Tibial artery (tissue), 4 donors: ENCODE data around the gene LCE6A.

Source experiments
- DNase-seq, 2 donors: peaks; one replicate each; pipeline ENCODE4 v3.0.0-alpha.2; 2019
- H3K27ac ChIP-seq, 2 donors: fragments of 200-600 bp; sonication (generic) in 1 of 2; 1 replicate in 1 of 2; 2 replicates in 1 of 2; pipeline ENCODE4 v1.5.1; 2018 to 2019; ENCODE audit warnings: mild to moderate bottlenecking in 1 of 2
- H3K27me3 ChIP-seq, 2 donors: fragments of 200-600 bp; sonication (generic) in 1 of 2; one replicate each; pipeline versions ENCODE4 v1.5.1 to v1.6.0; 2016 to 2019
- H3K36me3 ChIP-seq, 3 donors: fragments of 200-600 bp; sonication (generic) in 2 of 3; one replicate each; pipeline ENCODE4 v1.5.1; 2016 to 2019; ENCODE audit warnings: mild to moderate bottlenecking in 2 of 3
- H3K4me1 ChIP-seq, 4 donors: fragments of 200-600 bp; sonication (generic) in 2 of 4; 1 replicate in 3 of 4; 2 replicates in 1 of 4; pipeline ENCODE4 v1.5.1; 2016 to 2019
- H3K4me3 ChIP-seq, 2 donors: fragments of 200-600 bp; sonication (generic) in 1 of 2; 1 replicate in 1 of 2; 2 replicates in 1 of 2; pipeline ENCODE4 v1.5.1; 2018 to 2019; ENCODE audit warnings: mild to moderate bottlenecking in 2 of 2
- H3K9me3 ChIP-seq, 3 donors: fragments of 200-600 bp; sonication (generic) in 1 of 3; one replicate each; pipeline ENCODE4 v1.5.1; 2016 to 2019
- CTCF ChIP-seq, 2 experiments: fragments of 200-600 bp in 1 of 2; fragments of 450-650 bp in 1 of 2; IDR thresholded peaks; one replicate each; pipeline ENCODE4 v1.5.1; 2017 to 2019; ENCODE audit warnings: antibody characterized with exemption in 2 of 2, mild to moderate bottlenecking in 1 of 2, moderate library complexity in 1 of 2
- intact Hi-C: fragments of 100-400 bp; cut with DNase I; formaldehyde crosslinking; loops from one replicate; pipeline ENCODE4 v1.15.0; 2023; ENCODE audit warnings: low total_unique reads

The LCE6A gene

GRCh38 chr1:152886758-152887409, 44.2 kb downstream of the LCE6A start:
- no peak for DNase-seq
- H3K9me3 ChIP-seq, result no peaks in the 10 kb centered on the region
- no peak overlapping the region for H3K4me3 ChIP-seq
- H3K27ac ChIP-seq, result no peak overlapping the region
- intact Hi-C loops, result no loop called here
- no peaks in the 10 kb centered on the region for H3K36me3 ChIP-seq
- no peak for TF ChIP-seq CTCF (IDR thresholded peaks at IDR 0.05)
- H3K4me1 ChIP-seq, result peaks cover 0 to 33% (median 13%) of the 10 kb centered on the region in 4 donors
- H3K27me3 ChIP-seq, result no peaks in the 10 kb centered on the region

- Histone ChIP-seq H3K27ac (no peak overlapping the region), H3K27me3 (no peaks in the 10 kb centered on the region), H3K4me1 (peaks cover 0 to 33% (median 13%) of the 10 kb centered on the region in 4 donors), H3K36me3 (no peaks in the 10 kb centered on the region), H3K4me3 (no peak overlapping the region), H3K9me3 (no peaks in the 10 kb centered on the region)
- no peak for DNase-seq
- TF ChIP-seq CTCF (IDR thresholded peaks at IDR 0.05), result no peak
- intact Hi-C loops, result no loop called here
Observed at GRCh38 chr1:152888126-152888525, 45.5 kb downstream of the LCE6A start.
